GM23248 (cell line): Measurements from ENCODE around the gene APRT. TPM values are rescaled to one million over a fixed set of nuclear protein-coding genes. Genes with fewer than 3 reads are reported as not detected.
A peak's percentile ranks its signal among the peaks of the same experiment; 100 is the strongest.

Source experiments
- DNase-seq: peaks from one replicate; pipeline ENCODE4 v3.0.0-alpha.2; 2015
- H2AFZ ChIP-seq: fragments of 200-600 bp; sonication (generic); 2 replicates; pipeline ENCODE4 v1.6.1; 2016; ENCODE audit warnings: antibody characterized with exemption
- H3F3A ChIP-seq: fragments of 200-600 bp; sonication (generic); 2 replicates; pipeline ENCODE4 v1.6.1; 2016; ENCODE audit warnings: mild to moderate bottlenecking, antibody characterized with exemption, mixed run types; ENCODE audit not compliant: insufficient read depth
- H3K27ac ChIP-seq: fragments of 200-600 bp; sonication (generic); 2 replicates; pipeline ENCODE4 v1.5.1; 2016; ENCODE audit warnings: mild to moderate bottlenecking
- H3K27me3 ChIP-seq: fragments of 200-600 bp; sonication (generic); replicated peaks from 2 replicates; pipeline ENCODE4 v1.6.1; 2016; ENCODE audit warnings: mild to moderate bottlenecking; ENCODE audit not compliant: insufficient read depth
- H3K36me3 ChIP-seq: fragments of 200-600 bp; sonication (generic); 2 replicates; pipeline ENCODE4 v1.6.1; 2016; ENCODE audit warnings: low read depth, mild to moderate bottlenecking
- H3K4me1 ChIP-seq: fragments of 200-600 bp; sonication (generic); 2 replicates; pipeline ENCODE4 v1.6.1; 2016; ENCODE audit warnings: mild to moderate bottlenecking; ENCODE audit not compliant: insufficient read depth
- H3K4me2 ChIP-seq: fragments of 200-600 bp; sonication (generic); one replicate; pipeline ENCODE4 v1.6.1; 2016; ENCODE audit warnings: mild to moderate bottlenecking; ENCODE audit not compliant: unreplicated experiment
- H3K4me3 ChIP-seq: fragments of 200-600 bp; sonication (generic); 2 replicates; pipeline ENCODE4 v1.5.1; 2016; ENCODE audit warnings: mild to moderate bottlenecking
- H3K79me2 ChIP-seq: fragments of 200-600 bp; sonication (generic); 2 replicates; pipeline ENCODE4 v1.6.1; 2016; ENCODE audit warnings: mild to moderate bottlenecking; ENCODE audit not compliant: insufficient read depth
- H3K9ac ChIP-seq: fragments of 200-600 bp; sonication (generic); 2 replicates; pipeline ENCODE4 v1.6.1; 2016; ENCODE audit warnings: mild to moderate bottlenecking
- H3K9me2 ChIP-seq: fragments of 200-600 bp; sonication (generic); 2 replicates; pipeline ENCODE4 v1.6.1; 2016; ENCODE audit warnings: mixed run types, mild to moderate bottlenecking, moderate library complexity; ENCODE audit not compliant: insufficient read depth
- H3K9me3 ChIP-seq: fragments of 200-600 bp; sonication (generic); one replicate; pipeline ENCODE4 v1.6.1; 2017; ENCODE audit warnings: low read depth
- H4K20me1 ChIP-seq: fragments of 200-600 bp; sonication (generic); 2 replicates; pipeline ENCODE4 v1.6.0; 2016; ENCODE audit not compliant: insufficient read depth
- EZH2 ChIP-seq: fragments of 200-600 bp; sonication (generic); IDR thresholded peaks from 2 replicates; pipeline ENCODE4 v1.6.1; 2018; ENCODE audit warnings: antibody characterized with exemption, mild to moderate bottlenecking; ENCODE audit not compliant: insufficient read depth, poor library complexity, severe bottlenecking
- EZH2phosphoT487 ChIP-seq: fragments of 200-600 bp; sonication (generic); IDR thresholded peaks from 2 replicates; pipeline ENCODE4 v1.6.1; 2018; ENCODE audit warnings: antibody characterized with exemption, moderate library complexity, mild to moderate bottlenecking, low read depth; ENCODE audit not compliant: insufficient read depth
- WGBS, 2 experiments: methylation state at CpG; one replicate each; pipeline ENCODE4 v1.1.6; 2015 to 2017; ENCODE audit warnings: low lambda C conversion rate in 2 of 2, low coverage in 1 of 2; ENCODE audit errors: missing lambda C conversion rate in 2 of 2; 5-methylcytosine and 5-hydroxymethylcytosine counted together
- in situ Hi-C: fragments of 300-500 bp; cut with MboI; formaldehyde crosslinking; loops from 2 replicates; pipeline ENCODE4 v1.15.0; 2020
- polyA plus RNA-seq: library from polyadenylated mRNA; unstranded; fragments of >200 nt; fragmentation: Nextera tagmentation; extraction: Ambion mirVana; gene quantifications from 2 replicates; pipeline ENCODE4 v1.2.1, GENCODE V29; 2016
- total RNA-seq: library from RNA; depleted of rRNA; stranded (reverse); fragments of >200 nt; shearing (Covaris generic); gene quantifications from 2 replicates; pipeline ENCODE4 v1.2.3, GENCODE V29; 2014

The APRT gene
- total and polyA plus RNA-seq, 2 experiments from 2014 or later = 150 to 224 TPM

GRCh38 chr16:88805340-88805715 is 6.4 kb downstream of the APRT start:
- in situ Hi-C loops = no loop called here
- peaks cover 17% of the 10 kb centered on the region for H3K4me1 ChIP-seq
- TF ChIP-seq EZH2phosphoT487 = no peak
- no peak for TF ChIP-seq EZH2
- H3K9me2 ChIP-seq = no peaks in the 10 kb centered on the region
- peaks cover 27% of the 10 kb centered on the region for H3K79me2 ChIP-seq
- H3K27ac ChIP-seq = no peak overlapping the region
- H3K4me3 ChIP-seq = peak overlapping the region; percentile 78
- DNase-seq = no peak
- no peaks in the 10 kb centered on the region for H3F3A ChIP-seq
- H3K36me3 ChIP-seq = no peaks in the 10 kb centered on the region
- 42 to 80% methylated on average over 5 to 22 of the region's 22 CpGs for WGBS, 2 experiments
- no peaks in the 10 kb centered on the region for H3K9me3 ChIP-seq
- no peak overlapping the region for H3K4me2 ChIP-seq
- peak overlapping the region; percentile 85; the same call in 1 of the 2 replicates for H3K9ac ChIP-seq
- no peak overlapping the region for H2AFZ ChIP-seq
- H4K20me1 ChIP-seq = no peaks in the 10 kb centered on the region
- H3K27me3 ChIP-seq = no peaks in the 10 kb centered on the region

GRCh38 chr16:88804552-88805339 is 7.0 kb downstream of the APRT start:
- Histone ChIP-seq H3K36me3 (no peaks in the 10 kb centered on the region), H3K4me1 (peaks cover 12% of the 10 kb centered on the region; the same call in 1 of the 2 replicates), H3K9ac (peak overlapping the region; percentile 85), H2AFZ (no peak overlapping the region), H3K9me3 (no peaks in the 10 kb centered on the region), H3K79me2 (peaks cover 21% of the 10 kb centered on the region), H3K27me3 (no peaks in the 10 kb centered on the region), H3K9me2 (no peaks in the 10 kb centered on the region), H3K27ac (no peak overlapping the region), H3F3A (no peaks in the 10 kb centered on the region), H3K4me2 (peak overlapping the region; percentile 83), H4K20me1 (no peaks in the 10 kb centered on the region), H3K4me3 (peak overlapping the region; percentile 78)
- 22 to 23% methylated on average over 33 to 36 of the region's 39 CpGs for WGBS, 2 experiments
- TF ChIP-seq EZH2 (no peak), EZH2phosphoT487 (no peak)
- in situ Hi-C loops = no loop called here
- peak; percentile 40 for DNase-seq

DNA sequence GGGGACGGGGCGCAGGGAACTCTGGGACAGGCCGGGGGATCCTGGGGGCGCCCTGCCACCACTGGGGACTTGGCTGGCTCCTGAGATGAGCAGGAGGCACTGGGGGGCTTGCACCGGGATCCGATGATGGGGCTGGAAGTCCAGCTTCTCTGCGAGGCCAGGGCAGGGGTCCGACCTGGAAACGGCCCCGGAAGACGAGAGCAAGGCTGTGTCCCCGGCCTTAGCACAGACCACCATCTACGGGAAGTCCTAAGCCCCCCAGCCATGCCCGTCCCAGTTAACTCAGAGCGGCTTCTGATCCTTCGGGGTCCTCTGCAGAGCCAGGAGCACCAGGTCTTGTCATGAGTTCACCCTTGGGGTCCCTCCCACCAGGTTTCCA is 7.6 kb downstream of the APRT start:
- Histone ChIP-seq H3K9ac (peak overlapping the region; percentile 85), H3K4me2 (peak overlapping the region; percentile 83), H3K9me2 (no peaks in the 10 kb centered on the region), H3K4me3 (peak overlapping the region; percentile 78), H3F3A (no peaks in the 10 kb centered on the region), H3K4me1 (peaks cover 10% of the 10 kb centered on the region; the same call in 1 of the 2 replicates), H3K9me3 (no peaks in the 10 kb centered on the region), H4K20me1 (no peaks in the 10 kb centered on the region), H3K36me3 (no peaks in the 10 kb centered on the region), H3K79me2 (peaks cover 16% of the 10 kb centered on the region), H3K27me3 (no peaks in the 10 kb centered on the region), H2AFZ (no peak overlapping the region), H3K27ac (no peak overlapping the region)
- no peak for DNase-seq
- 4 to 5% methylated on average over 12 to 13 of the region's 16 CpGs for WGBS, 2 experiments
- in situ Hi-C loops = no loop called here
- TF ChIP-seq EZH2 (no peak), EZH2phosphoT487 (no peak)

DNA sequence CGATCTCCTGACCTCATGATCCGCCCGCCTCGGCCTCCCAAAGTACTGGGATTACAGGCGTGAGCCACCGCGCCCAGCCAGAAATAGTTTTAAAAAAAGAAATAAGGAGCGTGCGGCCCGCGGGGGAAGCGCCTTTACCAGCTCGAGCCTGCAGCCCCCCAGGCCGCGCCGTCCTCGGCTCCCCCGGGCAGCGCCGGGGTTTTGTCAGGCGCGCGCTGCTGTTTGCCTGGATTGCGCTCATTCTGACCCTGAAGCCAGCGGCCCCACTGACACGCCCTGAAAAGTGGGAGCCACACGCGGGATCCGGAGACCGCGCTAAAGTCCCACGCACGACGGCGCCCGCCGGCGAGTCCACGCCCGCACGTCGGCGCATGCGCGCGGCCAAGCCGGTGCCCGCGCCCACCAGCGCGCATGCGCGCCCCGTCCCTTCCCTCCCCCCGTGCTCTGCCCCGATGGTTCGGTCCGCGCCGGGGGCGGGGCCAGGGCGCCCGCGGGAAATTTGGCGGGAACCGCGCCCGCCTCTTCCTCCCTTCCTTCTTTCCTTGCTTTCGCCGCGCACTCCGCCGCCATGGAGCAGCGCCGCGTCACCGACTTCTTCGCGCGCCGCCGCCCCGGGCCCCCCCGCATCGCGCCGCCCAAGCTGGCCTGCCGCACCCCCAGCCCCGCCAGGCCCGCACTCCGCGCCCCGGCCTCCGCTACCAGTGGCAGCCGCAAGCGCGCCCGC is 8.3 kb downstream of the APRT start, which contains the start of gene CDT1:
TSS of gene CDT1 (plus strand) at position 526 of the 724 bp plus-strand sequence. CDS start at position 569, 43 bp downstream.
- Histone ChIP-seq H3K4me1 (peaks cover 10% of the 10 kb centered on the region; the same call in 1 of the 2 replicates), H3K27ac (peak within 1 kb of the TSS; percentile 66), H3K9me2 (no peaks in the 10 kb centered on the region), H4K20me1 (no peaks in the 10 kb centered on the region), H3K79me2 (peaks cover 12% of the 10 kb centered on the region), H3K4me3 (peak within 1 kb of the TSS; percentile 78), H3K9me3 (no peaks in the 10 kb centered on the region), H2AFZ (peak within 1 kb of the TSS; percentile 66), H3K9ac (peak within 1 kb of the TSS; percentile 85), H3F3A (no peaks in the 10 kb centered on the region), H3K4me2 (peak within 1 kb of the TSS; percentile 83), H3K27me3 (no peaks in the 10 kb centered on the region), H3K36me3 (no peaks in the 10 kb centered on the region)
- in situ Hi-C loops = no loop called here
- no peak for TF ChIP-seq EZH2phosphoT487
- WGBS, 2 experiments = 1% methylated on average over 31 to 98 of the region's 98 CpGs
- DNase-seq = peak; percentile 85
